HCT116 (cell line): ENCODE data around the gene GTPBP10. TPM values are rescaled to one million over a fixed set of nuclear protein-coding genes. Genes with fewer than 3 reads are reported as not detected.

Experiments
- ATAC-seq: fragments of 200-7000 bp; cut with Tn5 transposase; 2 replicates; pipeline ENCODE4 v1.9.1; 2020; ENCODE audit warnings: mild to moderate bottlenecking, moderate library complexity
- BruUV-seq: library from RNA; stranded (reverse); fragments of 400-500 nt; replicated peaks from 2 replicates; lab custom pipeline; 2021; lab: Mats Ljungman, UMichigan
- CTCF ChIA-PET: fragments of 300-600 bp; sonication (Branson Sonifier 250); formaldehyde crosslinking; loops from one replicate; lab custom pipeline; 2021; ENCODE audit warnings: antibody characterized with exemption; lab: Charles Lee
- POLR2A ChIA-PET: fragments of 300-600, 350-600 bp; sonication (Branson Sonifier 250); formaldehyde crosslinking; loops from one replicate; lab custom pipeline; 2021; ENCODE audit warnings: antibody characterized with exemption; lab: Charles Lee
- RAD21 ChIA-PET, 2 experiments: fragments of 300-600 bp; sonication (Branson Sonifier 250); formaldehyde crosslinking; loops; one replicate each; lab custom pipeline; 2023; ENCODE audit warnings: low total read pairs in 2 of 2; ENCODE audit not compliant: uncharacterized antibody in 2 of 2, unreplicated experiment in 2 of 2, low non-redundant PET in 1 of 2; lab: Charles Lee
- DNase-seq: peaks from one replicate; pipeline ENCODE4 v3.0.0-alpha.2; 2010; ENCODE audit warnings: low read depth, low spot score
- H2AFZ ChIP-seq: fragments of 200-600 bp; shearing (Covaris generic), sonication (generic); 2 replicates; pipeline ENCODE4 v1.6.1; 2017; ENCODE audit warnings: low read depth, mixed run types, mixed read lengths, antibody characterized with exemption, low read length; ENCODE audit not compliant: poor library complexity, severe bottlenecking
- H3K27ac ChIP-seq: 2 replicates; pipeline ENCODE4 v1.5.1; 2012; ENCODE audit warnings: low read depth, low read length
- H3K27me3 ChIP-seq: fragments of 200-600 bp; sonication (generic); 2 replicates; pipeline ENCODE4 v1.6.1; 2016; ENCODE audit warnings: mixed run types, low read length, mixed read lengths; ENCODE audit not compliant: insufficient read depth
- H3K36me3 ChIP-seq, 2 experiments: fragments of 200-500 bp in 1 of 2; fragments of 200-600 bp in 1 of 2; sonication (Bioruptor generic) in 1 of 2; sonication (generic) in 1 of 2; 2 replicates each; pipeline versions ENCODE4 v1.5.1 to v1.6.1; 2014 to 2016; ENCODE audit warnings: low read length in 2 of 2, inconsistent platforms in 1 of 2, mixed read lengths in 1 of 2, mixed run types in 1 of 2; ENCODE audit not compliant: insufficient read depth in 2 of 2, control insufficient read depth in 1 of 2
- H3K4me1 ChIP-seq, 2 experiments: fragments of 200-600 bp in 1 of 2; sonication (generic) in 1 of 2; 2 replicates each; pipeline versions ENCODE4 v1.5.1 to v1.6.1; 2012 to 2017; ENCODE audit warnings: low read length in 2 of 2, inconsistent platforms in 1 of 2, mild to moderate bottlenecking in 1 of 2, mixed read lengths in 1 of 2, mixed run types in 1 of 2, moderate library complexity in 1 of 2; ENCODE audit not compliant: insufficient read depth in 2 of 2, control insufficient read depth in 1 of 2
- H3K4me2 ChIP-seq: fragments of 200-600 bp; sonication (generic); 2 replicates; pipeline ENCODE4 v1.6.1; 2017; ENCODE audit warnings: mixed run types, low read length, mixed read lengths
- H3K4me3 ChIP-seq, 2 experiments: fragments of 200-600 bp in 1 of 2; sonication (generic) in 1 of 2; replicated peaks in 1 of 2; 2 replicates each; pipeline ENCODE4 v1.5.1; 2011 to 2016; ENCODE audit warnings: low read length in 2 of 2, control low read depth in 1 of 2, low read depth in 1 of 2, mild to moderate bottlenecking in 1 of 2, mixed read lengths in 1 of 2, mixed run types in 1 of 2
- H3K79me2 ChIP-seq: fragments of 200-600 bp; sonication (generic); 2 replicates; pipeline ENCODE4 v1.6.1; 2017; ENCODE audit warnings: mild to moderate bottlenecking, mixed run types, low read length, moderate library complexity, mixed read lengths; ENCODE audit not compliant: insufficient read depth
- H3K9ac ChIP-seq: fragments of 200-600 bp; sonication (generic); 2 replicates; pipeline ENCODE4 v1.6.1; 2016; ENCODE audit warnings: low read length, mixed read lengths
- H3K9me2 ChIP-seq: fragments of 200-600 bp; sonication (generic), shearing (Covaris generic); 2 replicates; pipeline ENCODE4 v1.6.1; 2017; ENCODE audit warnings: mixed run types, mild to moderate bottlenecking, moderate library complexity; ENCODE audit not compliant: insufficient read depth
- H3K9me3 ChIP-seq, 2 experiments: fragments of 200-500 bp in 1 of 2; fragments of 200-600 bp in 1 of 2; sonication (Bioruptor generic) in 1 of 2; sonication (generic) in 1 of 2; 2 replicates each; pipeline ENCODE4 v1.6.1; 2014 to 2017; ENCODE audit warnings: low read length in 2 of 2, mixed read lengths in 2 of 2, inconsistent platforms in 1 of 2, low read depth in 1 of 2, mild to moderate bottlenecking in 1 of 2, mixed run types in 1 of 2, moderate library complexity in 1 of 2; ENCODE audit not compliant: control insufficient read depth in 1 of 2, insufficient read depth in 1 of 2
- H4K20me1 ChIP-seq: fragments of 200-600 bp; sonication (generic), shearing (Covaris generic); 2 replicates; pipeline ENCODE4 v1.6.1; 2017; ENCODE audit warnings: mixed run types, mild to moderate bottlenecking, moderate library complexity; ENCODE audit not compliant: insufficient read depth
- CBX3 ChIP-seq: IDR thresholded peaks from 2 replicates; pipeline ENCODE4 v1.6.1; 2012; ENCODE audit warnings: low read depth
- EGR1 ChIP-seq: IDR thresholded peaks from 2 replicates; pipeline ENCODE4 v1.6.1; 2012; ENCODE audit warnings: low read depth
- EZH2 ChIP-seq: fragments of 200-600 bp; sonication (generic); IDR thresholded peaks from 2 replicates; pipeline ENCODE4 v1.6.1; 2017; ENCODE audit warnings: antibody characterized with exemption, mixed run types
- FOSL1 ChIP-seq: IDR thresholded peaks from 2 replicates; pipeline ENCODE4 v1.6.1; 2012; ENCODE audit warnings: low read depth
- POLR2A ChIP-seq: IDR thresholded peaks from 2 replicates; pipeline ENCODE4 v1.7.0; 2011; ENCODE audit warnings: borderline replicate concordance; ENCODE audit not compliant: insufficient read depth, insufficient read length; ENCODE audit errors: extremely low read depth
- SIN3A ChIP-seq: IDR thresholded peaks from 2 replicates; pipeline ENCODE4 v1.6.1; 2012; ENCODE audit warnings: low read depth
- SRF ChIP-seq: IDR thresholded peaks from 2 replicates; pipeline ENCODE4 v1.6.1; 2012; ENCODE audit warnings: low read depth
- YY1 ChIP-seq: IDR thresholded peaks from 2 replicates; pipeline ENCODE4 v1.6.1; 2011; ENCODE audit warnings: low read length, low read depth, moderate library complexity, mild to moderate bottlenecking; ENCODE audit not compliant: insufficient replicate concordance; ENCODE audit errors: extremely low read depth
- intact Hi-C: fragments of 100-400 bp; cut with micrococcal nuclease; formaldehyde crosslinking; loops from 2 replicates; pipeline ENCODE4 v1.10.0; 2022
- total RNA-seq: library from RNA; stranded (reverse); gene quantifications from one replicate; pipeline ENCODE4 v1.2.1, GENCODE V29; 2021; ENCODE audit not compliant: unreplicated experiment
- TF ChIP-seq, protein P1 (sequence below), 3 experiments: fragments of 200-600 bp in 1 of 3; sonication (generic) in 1 of 3; IDR thresholded peaks in 2 of 3; conservative IDR thresholded peaks in 1 of 3; 2 replicates each; pipeline ENCODE4 v1.5.1; 2012 to 2017; ENCODE audit warnings: low read depth in 2 of 3, low read length in 2 of 3, antibody characterized with exemption in 1 of 3, borderline replicate concordance in 1 of 3, control low read depth in 1 of 3, mild to moderate bottlenecking in 1 of 3, mixed read lengths in 1 of 3, mixed run types in 1 of 3, moderate library complexity in 1 of 3; ENCODE audit not compliant: insufficient read depth in 1 of 3
- TF ChIP-seq, protein P2 (sequence below): IDR thresholded peaks from 2 replicates; pipeline ENCODE4 v1.6.1; 2011; ENCODE audit warnings: mild to moderate bottlenecking, low read length, moderate library complexity; ENCODE audit not compliant: insufficient replicate concordance; ENCODE audit errors: extremely low read depth
- TF ChIP-seq, protein P3 (sequence below): IDR thresholded peaks from 2 replicates; pipeline ENCODE4 v1.6.1; 2012

Gene GTPBP10
- total RNA-seq, 1 experiment from 2014 or later = 36.7 TPM

DNA sequence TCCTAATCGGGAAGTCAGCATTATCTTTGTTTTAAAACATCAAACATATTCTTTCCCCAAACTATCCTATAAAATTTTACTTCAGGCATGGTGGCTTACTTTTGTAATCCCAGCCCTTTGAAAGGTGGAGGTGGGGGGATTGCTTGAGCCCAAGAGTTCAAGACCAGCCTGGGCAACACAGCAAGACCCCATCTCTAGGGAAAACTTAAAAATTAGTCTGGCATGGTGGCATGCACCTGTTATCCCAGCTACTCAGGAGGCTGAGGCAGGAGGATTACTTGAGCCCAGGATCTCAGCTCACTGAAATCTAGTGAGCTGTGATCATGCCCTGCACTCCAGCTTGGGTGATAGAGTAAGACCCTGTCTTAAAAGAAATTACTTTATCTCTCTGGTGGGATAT lies 61.6 kb downstream of the GTPBP10 start:
- no peak overlapping the region for H3K9ac ChIP-seq
- peaks cover 15% of the 10 kb centered on the region for H3K79me2 ChIP-seq
- H3K27me3 ChIP-seq = no peaks in the 10 kb centered on the region
- no peak overlapping the region for H3K27ac ChIP-seq
- ChIA-PET CTCF (no interaction called here), RAD21 (no interaction called here), POLR2A (no interaction called here)
- no peaks in the 10 kb centered on the region for H3K9me3 ChIP-seq
- intact Hi-C loops = no loop called here
- DNase-seq (no peak), ATAC-seq (no peak)
- no peak overlapping the region for H3K4me2 ChIP-seq
- H3K4me3 ChIP-seq = no peak overlapping the region
- H3K36me3 ChIP-seq = peaks cover 0 to 16% of the 10 kb centered on the region in 2 experiments; a peak in 2 of 4 replicates
- no peak overlapping the region for H2AFZ ChIP-seq
- no peaks in the 10 kb centered on the region for H3K9me2 ChIP-seq
- peaks cover 0 to 19% of the 10 kb centered on the region in 2 experiments; a peak in 2 of 4 replicates for H3K4me1 ChIP-seq
- no TSS peak for BruUV-seq
- no peaks in the 10 kb centered on the region for H4K20me1 ChIP-seq
- no peak for TF ChIP-seq YY1
- no peak for TF ChIP-seq CBX3
- no peak for TF ChIP-seq EZH2
- TF ChIP-seq, protein P1, sequence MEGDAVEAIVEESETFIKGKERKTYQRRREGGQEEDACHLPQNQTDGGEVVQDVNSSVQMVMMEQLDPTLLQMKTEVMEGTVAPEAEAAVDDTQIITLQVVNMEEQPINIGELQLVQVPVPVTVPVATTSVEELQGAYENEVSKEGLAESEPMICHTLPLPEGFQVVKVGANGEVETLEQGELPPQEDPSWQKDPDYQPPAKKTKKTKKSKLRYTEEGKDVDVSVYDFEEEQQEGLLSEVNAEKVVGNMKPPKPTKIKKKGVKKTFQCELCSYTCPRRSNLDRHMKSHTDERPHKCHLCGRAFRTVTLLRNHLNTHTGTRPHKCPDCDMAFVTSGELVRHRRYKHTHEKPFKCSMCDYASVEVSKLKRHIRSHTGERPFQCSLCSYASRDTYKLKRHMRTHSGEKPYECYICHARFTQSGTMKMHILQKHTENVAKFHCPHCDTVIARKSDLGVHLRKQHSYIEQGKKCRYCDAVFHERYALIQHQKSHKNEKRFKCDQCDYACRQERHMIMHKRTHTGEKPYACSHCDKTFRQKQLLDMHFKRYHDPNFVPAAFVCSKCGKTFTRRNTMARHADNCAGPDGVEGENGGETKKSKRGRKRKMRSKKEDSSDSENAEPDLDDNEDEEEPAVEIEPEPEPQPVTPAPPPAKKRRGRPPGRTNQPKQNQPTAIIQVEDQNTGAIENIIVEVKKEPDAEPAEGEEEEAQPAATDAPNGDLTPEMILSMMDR (IDR thresholded peaks at IDR 0.05 in 2 of 3, conservative IDR thresholded peaks at IDR 0.05 in 1 of 3; ENCODE audit: borderline replicate concordance in 1 of 3, insufficient read depth in 1 of 3, low read depth in 2 of 3, low read length in 2 of 3) = no peak
- no peak for TF ChIP-seq SIN3A
- no peak for TF ChIP-seq EGR1
- TF ChIP-seq POLR2A = no peak
- no peak for TF ChIP-seq FOSL1
- TF ChIP-seq, protein P2, sequence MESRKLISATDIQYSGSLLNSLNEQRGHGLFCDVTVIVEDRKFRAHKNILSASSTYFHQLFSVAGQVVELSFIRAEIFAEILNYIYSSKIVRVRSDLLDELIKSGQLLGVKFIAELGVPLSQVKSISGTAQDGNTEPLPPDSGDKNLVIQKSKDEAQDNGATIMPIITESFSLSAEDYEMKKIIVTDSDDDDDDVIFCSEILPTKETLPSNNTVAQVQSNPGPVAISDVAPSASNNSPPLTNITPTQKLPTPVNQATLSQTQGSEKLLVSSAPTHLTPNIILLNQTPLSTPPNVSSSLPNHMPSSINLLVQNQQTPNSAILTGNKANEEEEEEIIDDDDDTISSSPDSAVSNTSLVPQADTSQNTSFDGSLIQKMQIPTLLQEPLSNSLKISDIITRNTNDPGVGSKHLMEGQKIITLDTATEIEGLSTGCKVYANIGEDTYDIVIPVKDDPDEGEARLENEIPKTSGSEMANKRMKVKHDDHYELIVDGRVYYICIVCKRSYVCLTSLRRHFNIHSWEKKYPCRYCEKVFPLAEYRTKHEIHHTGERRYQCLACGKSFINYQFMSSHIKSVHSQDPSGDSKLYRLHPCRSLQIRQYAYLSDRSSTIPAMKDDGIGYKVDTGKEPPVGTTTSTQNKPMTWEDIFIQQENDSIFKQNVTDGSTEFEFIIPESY = no peak
- TF ChIP-seq SRF = no peak
- TF ChIP-seq, protein P3, sequence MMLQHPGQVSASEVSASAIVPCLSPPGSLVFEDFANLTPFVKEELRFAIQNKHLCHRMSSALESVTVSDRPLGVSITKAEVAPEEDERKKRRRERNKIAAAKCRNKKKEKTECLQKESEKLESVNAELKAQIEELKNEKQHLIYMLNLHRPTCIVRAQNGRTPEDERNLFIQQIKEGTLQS = no peak
